ENCODE results near the gene SEL1L. TPM values are rescaled to one million over a fixed set of nuclear protein-coding genes. Genes with fewer than 3 reads are reported as not detected.
A peak's percentile ranks its signal among the peaks of the same experiment; 100 is the strongest.

SEL1L gene
- total RNA-seq, 4 donors from 2014 or later: 16.5 to 57.1 (median 44.7) TPM

DNA sequence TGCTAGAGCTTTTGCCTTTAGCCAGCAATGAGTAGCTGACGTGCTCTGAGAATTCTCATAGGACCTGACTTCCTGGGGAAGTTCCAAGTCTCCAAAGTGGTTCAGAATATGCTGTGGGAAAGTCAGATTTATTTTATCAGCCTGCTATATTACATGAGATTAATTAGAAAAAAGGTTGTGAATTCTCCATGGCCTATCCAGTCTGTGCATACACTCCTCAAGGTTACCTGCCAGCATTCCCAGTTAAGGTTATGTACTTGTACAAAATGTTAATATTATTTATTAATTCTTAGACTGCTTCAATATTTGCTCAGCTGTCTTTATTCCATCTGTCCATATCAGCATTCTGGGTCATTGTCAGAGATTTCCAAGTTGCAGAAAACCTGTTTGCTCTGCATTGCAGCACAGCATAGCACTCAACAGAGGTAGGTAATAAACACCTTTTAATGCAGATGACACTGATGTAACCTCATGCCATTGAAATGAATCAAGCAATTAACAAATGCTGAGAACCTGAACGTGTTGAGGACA, 2.7 kb upstream of the SEL1L start:
- H3K27me3 ChIP-seq: no peaks in the 10 kb centered on the region
- no peak overlapping the region for H3K27ac ChIP-seq
- no peaks in the 10 kb centered on the region for H3K36me3 ChIP-seq
- DNase-seq: no peak
- H3K4me1 ChIP-seq: peaks cover 0 to 26% (median 2%) of the 10 kb centered on the region in 4 donors
- no peaks in the 10 kb centered on the region for H3K9me3 ChIP-seq
- TF ChIP-seq, protein P1, sequence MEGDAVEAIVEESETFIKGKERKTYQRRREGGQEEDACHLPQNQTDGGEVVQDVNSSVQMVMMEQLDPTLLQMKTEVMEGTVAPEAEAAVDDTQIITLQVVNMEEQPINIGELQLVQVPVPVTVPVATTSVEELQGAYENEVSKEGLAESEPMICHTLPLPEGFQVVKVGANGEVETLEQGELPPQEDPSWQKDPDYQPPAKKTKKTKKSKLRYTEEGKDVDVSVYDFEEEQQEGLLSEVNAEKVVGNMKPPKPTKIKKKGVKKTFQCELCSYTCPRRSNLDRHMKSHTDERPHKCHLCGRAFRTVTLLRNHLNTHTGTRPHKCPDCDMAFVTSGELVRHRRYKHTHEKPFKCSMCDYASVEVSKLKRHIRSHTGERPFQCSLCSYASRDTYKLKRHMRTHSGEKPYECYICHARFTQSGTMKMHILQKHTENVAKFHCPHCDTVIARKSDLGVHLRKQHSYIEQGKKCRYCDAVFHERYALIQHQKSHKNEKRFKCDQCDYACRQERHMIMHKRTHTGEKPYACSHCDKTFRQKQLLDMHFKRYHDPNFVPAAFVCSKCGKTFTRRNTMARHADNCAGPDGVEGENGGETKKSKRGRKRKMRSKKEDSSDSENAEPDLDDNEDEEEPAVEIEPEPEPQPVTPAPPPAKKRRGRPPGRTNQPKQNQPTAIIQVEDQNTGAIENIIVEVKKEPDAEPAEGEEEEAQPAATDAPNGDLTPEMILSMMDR (IDR thresholded peaks at IDR 0.05): no peak
- TF ChIP-seq POLR2A (IDR thresholded peaks at IDR 0.05): no peak
- H3K4me3 ChIP-seq: no peak overlapping the region

GRCh38 chr14:81535396-81536164, 1.9 kb upstream of the SEL1L start:
- Histone ChIP-seq H3K27ac (no peak overlapping the region), H3K4me1 (peaks cover 0 to 29% (median 2%) of the 10 kb centered on the region in 4 donors), H3K36me3 (no peaks in the 10 kb centered on the region), H3K9me3 (no peaks in the 10 kb centered on the region), H3K27me3 (no peaks in the 10 kb centered on the region), H3K4me3 (no peak overlapping the region)
- DNase-seq: no peak
- TF ChIP-seq, protein P1 (IDR thresholded peaks at IDR 0.05): no peak
- TF ChIP-seq POLR2A (IDR thresholded peaks at IDR 0.05): no peak

DNA sequence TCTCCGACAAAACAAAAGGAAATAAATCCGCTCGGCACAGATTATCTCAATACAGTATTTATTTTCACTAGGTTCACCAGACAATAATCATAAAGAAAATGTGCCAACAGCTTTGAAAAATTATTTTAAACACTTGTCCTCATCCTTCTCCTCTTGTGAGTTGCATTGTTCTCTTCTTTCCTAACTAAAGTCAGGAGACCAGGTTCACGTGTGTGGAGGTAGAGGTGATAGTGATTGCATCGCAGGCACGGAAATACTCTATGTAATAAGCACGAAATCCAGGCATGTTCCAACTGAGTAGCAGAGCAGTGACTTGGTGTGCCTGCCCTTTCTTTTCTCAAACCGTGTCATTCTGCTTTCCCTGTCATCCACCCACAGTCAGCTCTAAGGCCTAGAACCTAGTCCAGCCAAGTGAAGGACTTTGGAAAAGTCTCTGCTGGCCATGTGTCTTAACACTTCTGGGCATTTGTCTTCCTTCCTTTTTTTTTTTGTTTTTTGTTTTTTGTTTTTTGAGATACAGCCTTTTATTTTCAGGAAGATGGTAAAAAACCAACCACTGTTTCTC, 939 bp upstream of the SEL1L start:
- H3K4me3 ChIP-seq: peak overlapping the region in 2 of 4 donors; percentile 4 to 30
- DNase-seq: no peak
- H3K27me3 ChIP-seq: no peaks in the 10 kb centered on the region
- H3K27ac ChIP-seq: no peak overlapping the region
- H3K36me3 ChIP-seq: no peaks in the 10 kb centered on the region
- TF ChIP-seq POLR2A (IDR thresholded peaks at IDR 0.05): no peak
- TF ChIP-seq, protein P1 (IDR thresholded peaks at IDR 0.05): no peak
- H3K4me1 ChIP-seq: peaks cover 0 to 39% (median 2%) of the 10 kb centered on the region in 4 donors
- H3K9me3 ChIP-seq: no peaks in the 10 kb centered on the region

DNA sequence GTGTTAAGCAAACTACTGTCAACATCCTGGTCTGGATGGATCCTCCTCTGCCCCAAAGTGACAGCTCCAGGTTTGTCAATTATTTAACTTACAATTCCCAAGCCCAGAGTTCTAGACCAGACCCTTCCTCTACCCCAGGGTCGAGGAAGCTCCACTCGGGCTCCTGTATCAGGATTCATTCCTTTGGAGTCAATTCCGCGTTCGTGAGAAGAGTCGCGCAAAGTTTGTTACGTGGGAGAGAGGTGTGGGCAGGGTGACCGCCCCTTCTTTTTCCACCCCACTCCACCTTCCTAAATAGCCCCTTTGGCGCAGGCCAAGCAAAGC, 479 bp downstream of the SEL1L start:
- Histone ChIP-seq H3K9me3 (no peaks in the 10 kb centered on the region), H3K27ac (peak overlapping the region; percentile 65 to 81 (median 78)), H3K36me3 (no peaks in the 10 kb centered on the region), H3K4me3 (peak overlapping the region; percentile 86 to 99 (median 94)), H3K4me1 (peaks cover 0 to 39% (median 2%) of the 10 kb centered on the region in 4 donors), H3K27me3 (no peaks in the 10 kb centered on the region)
- TF ChIP-seq, protein P1 (IDR thresholded peaks at IDR 0.05): no peak
- no peak for TF ChIP-seq POLR2A (IDR thresholded peaks at IDR 0.05)
- DNase-seq: no peak

DNA sequence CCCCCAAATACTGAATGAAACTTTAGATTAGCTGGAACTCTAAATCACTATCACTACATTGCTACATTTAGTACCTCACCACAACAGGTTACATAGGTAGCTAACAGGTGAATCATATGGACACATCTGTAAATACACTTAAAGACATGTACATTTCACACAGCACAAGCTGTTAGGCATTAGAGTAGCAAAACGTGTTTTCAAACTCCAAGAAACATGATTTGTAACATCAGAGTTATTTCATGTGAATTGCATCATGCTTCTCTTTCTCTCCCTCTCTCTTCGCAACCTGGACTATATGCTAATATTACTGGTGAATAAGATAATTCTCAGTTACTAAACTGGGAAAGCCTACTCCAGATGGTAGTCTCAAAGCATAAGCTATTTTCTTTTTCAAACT, 4.3 kb downstream of the SEL1L start:
- Histone ChIP-seq H3K4me1 (peaks cover 0 to 30% (median 0%) of the 10 kb centered on the region in 4 donors), H3K36me3 (peaks cover 0 to 26% (median 0%) of the 10 kb centered on the region in 3 donors), H3K9me3 (no peaks in the 10 kb centered on the region), H3K27ac (no peak overlapping the region), H3K4me3 (no peak overlapping the region), H3K27me3 (no peaks in the 10 kb centered on the region)
- no peak for DNase-seq
- TF ChIP-seq, protein P1 (IDR thresholded peaks at IDR 0.05): no peak
- TF ChIP-seq POLR2A (IDR thresholded peaks at IDR 0.05): no peak

All from Peyer's patch (tissue), 4 donors.